Karpas-422 (cell line): ENCODE results near the gene S100A7A. TPM values are rescaled to one million over a fixed set of nuclear protein-coding genes. Genes with fewer than 3 reads are reported as not detected.

Experiments used
- DNase-seq: peaks from one replicate; pipeline ENCODE4 v3.0.0-alpha.2; 2015
- H2AFZ ChIP-seq: fragments of 200-600 bp; sonication (generic); 2 replicates; pipeline ENCODE4 v1.6.1; 2014; ENCODE audit warnings: antibody characterized with exemption, low read length, mixed read lengths
- H3K27ac ChIP-seq: fragments of 200-600 bp; sonication (generic); 2 replicates; pipeline ENCODE4 v1.5.1; 2014; ENCODE audit warnings: mild to moderate bottlenecking, low read length, moderate library complexity
- H3K27me3 ChIP-seq: fragments of 200-600 bp; sonication (generic); 2 replicates; pipeline ENCODE4 v1.6.1; 2014; ENCODE audit warnings: low read length, mixed read lengths
- H3K36me3 ChIP-seq: fragments of 200-600 bp; sonication (generic); 2 replicates; pipeline ENCODE4 v1.6.1; 2014; ENCODE audit warnings: low read length, mixed read lengths; ENCODE audit not compliant: insufficient read depth
- H3K4me1 ChIP-seq: fragments of 200-600 bp; sonication (generic); 2 replicates; pipeline ENCODE4 v1.6.1; 2014; ENCODE audit warnings: mild to moderate bottlenecking, low read length, mixed read lengths
- H3K4me2 ChIP-seq: fragments of 200-600 bp; sonication (generic); 2 replicates; pipeline ENCODE4 v1.6.1; 2014; ENCODE audit warnings: low read length, low read depth, mild to moderate bottlenecking; ENCODE audit not compliant: poor library complexity, severe bottlenecking
- H3K4me3 ChIP-seq: fragments of 200-600 bp; sonication (generic); 2 replicates; pipeline ENCODE4 v1.5.1; 2014; ENCODE audit warnings: mild to moderate bottlenecking, antibody characterized with exemption, low read length, mixed read lengths
- H3K79me2 ChIP-seq: fragments of 200-600 bp; sonication (generic); 2 replicates; pipeline ENCODE4 v1.6.1; 2014; ENCODE audit warnings: mild to moderate bottlenecking, low read length, mixed read lengths
- H3K9ac ChIP-seq: fragments of 200-600 bp; sonication (generic); 2 replicates; pipeline ENCODE4 v1.6.0; 2014; ENCODE audit warnings: low read length
- H3K9me2 ChIP-seq: fragments of 200-600 bp; sonication (generic), shearing (Covaris generic); replicated peaks from 2 replicates; pipeline ENCODE4 v1.6.0; 2014; ENCODE audit warnings: mild to moderate bottlenecking, low read length, moderate library complexity; ENCODE audit not compliant: insufficient read depth
- H3K9me3 ChIP-seq: fragments of 300-700, 200-600 bp; sonication (generic); 2 replicates; pipeline ENCODE4 v1.6.1; 2014; ENCODE audit warnings: low read length, mixed read lengths
- H4K20me1 ChIP-seq: fragments of 200-600 bp; sonication (generic); 2 replicates; pipeline ENCODE4 v1.6.1; 2014; ENCODE audit warnings: mild to moderate bottlenecking, antibody characterized with exemption, low read length, low read depth; ENCODE audit not compliant: insufficient read depth
- total RNA-seq: library from RNA; depleted of rRNA; stranded (reverse); fragments of >200 nt; shearing (Covaris generic); gene quantifications from 2 replicates; pipeline ENCODE4 v1.2.3, GENCODE V29; 2014; ENCODE audit warnings: low replicate concordance

Gene S100A7A
- total RNA-seq, 1 experiment from 2014 or later, result not detected

- Histone ChIP-seq H2AFZ (no peak overlapping the region), H3K9ac (no peak overlapping the region), H3K9me2 (no peaks in the 10 kb centered on the region), H3K4me1 (no peaks in the 10 kb centered on the region), H3K36me3 (no peaks in the 10 kb centered on the region), H3K79me2 (no peaks in the 10 kb centered on the region), H3K9me3 (no peaks in the 10 kb centered on the region), H3K4me3 (no peak overlapping the region), H3K4me2 (no peak overlapping the region), H3K27me3 (no peaks in the 10 kb centered on the region), H4K20me1 (no peaks in the 10 kb centered on the region), H3K27ac (no peak overlapping the region)
- DNase-seq, result no peak
Observed at GRCh38 chr1:153397051-153397923, 19.0 kb upstream of the S100A7A start.

GRCh38 chr1:153397924-153398651, 18.2 kb upstream of the S100A7A start:
- Histone ChIP-seq H3K27ac (no peak overlapping the region), H3K4me3 (no peak overlapping the region), H3K9me2 (no peaks in the 10 kb centered on the region), H2AFZ (no peak overlapping the region), H3K4me2 (no peak overlapping the region), H3K36me3 (no peaks in the 10 kb centered on the region), H3K4me1 (no peaks in the 10 kb centered on the region), H3K27me3 (no peaks in the 10 kb centered on the region), H3K9ac (no peak overlapping the region), H4K20me1 (no peaks in the 10 kb centered on the region), H3K9me3 (no peaks in the 10 kb centered on the region), H3K79me2 (no peaks in the 10 kb centered on the region)
- no peak for DNase-seq

GRCh38 chr1:153399401-153400055, 16.8 kb upstream of the S100A7A start:
- no peaks in the 10 kb centered on the region for H3K4me1 ChIP-seq
- no peak overlapping the region for H3K4me3 ChIP-seq
- H3K9me2 ChIP-seq, result no peaks in the 10 kb centered on the region
- no peaks in the 10 kb centered on the region for H3K79me2 ChIP-seq
- no peaks in the 10 kb centered on the region for H3K9me3 ChIP-seq
- H3K27me3 ChIP-seq, result no peaks in the 10 kb centered on the region
- no peak overlapping the region for H3K9ac ChIP-seq
- no peak overlapping the region for H3K27ac ChIP-seq
- no peak overlapping the region for H3K4me2 ChIP-seq
- H2AFZ ChIP-seq, result no peak overlapping the region
- H3K36me3 ChIP-seq, result no peaks in the 10 kb centered on the region
- no peak for DNase-seq
- no peaks in the 10 kb centered on the region for H4K20me1 ChIP-seq

DNA sequence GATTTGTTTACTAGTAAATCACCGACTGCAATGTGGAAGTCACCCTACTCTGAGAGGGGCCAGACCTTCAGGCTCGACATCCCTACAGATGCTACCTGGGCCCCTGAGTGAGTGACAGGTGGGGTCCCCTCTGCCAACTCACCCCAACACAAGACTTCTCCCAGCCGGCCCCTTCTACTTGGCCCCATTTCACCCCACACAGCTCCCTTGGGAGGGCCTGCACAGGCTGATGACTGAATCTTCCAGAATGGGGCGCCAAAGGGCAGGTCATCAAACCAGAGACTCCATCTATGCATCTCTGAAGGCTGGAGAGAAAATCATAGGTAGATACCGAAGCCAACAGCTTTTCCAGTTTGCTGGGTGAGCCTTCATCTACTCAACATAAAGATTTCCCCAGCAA, 16.1 kb upstream of the S100A7A start:
- H3K4me3 ChIP-seq, result no peak overlapping the region
- no peak overlapping the region for H3K4me2 ChIP-seq
- no peaks in the 10 kb centered on the region for H3K4me1 ChIP-seq
- H3K36me3 ChIP-seq, result no peaks in the 10 kb centered on the region
- no peaks in the 10 kb centered on the region for H4K20me1 ChIP-seq
- H3K27me3 ChIP-seq, result no peaks in the 10 kb centered on the region
- H3K79me2 ChIP-seq, result no peaks in the 10 kb centered on the region
- no peaks in the 10 kb centered on the region for H3K9me2 ChIP-seq
- DNase-seq, result no peak
- H3K9me3 ChIP-seq, result no peaks in the 10 kb centered on the region
- H2AFZ ChIP-seq, result no peak overlapping the region
- no peak overlapping the region for H3K27ac ChIP-seq
- H3K9ac ChIP-seq, result no peak overlapping the region

DNA sequence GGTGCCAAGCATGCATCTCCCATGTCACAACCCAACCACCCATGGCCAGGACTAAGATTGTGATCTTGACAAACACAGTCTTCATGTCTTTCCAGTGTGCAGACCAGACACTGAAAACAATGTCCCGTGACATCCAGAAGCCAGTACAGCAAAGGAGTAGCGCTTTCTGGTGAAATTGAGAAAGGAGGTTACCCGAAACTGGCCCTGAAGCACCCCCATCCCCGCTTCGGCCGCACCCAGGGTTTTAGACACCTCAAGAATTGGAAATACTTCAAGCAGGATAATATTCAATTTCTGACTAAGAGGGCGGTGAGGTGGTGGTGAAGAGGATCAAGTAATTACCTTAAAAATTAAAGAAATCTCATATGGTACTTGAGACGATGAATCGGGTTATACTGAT, 14.9 kb upstream of the S100A7A start:
- Histone ChIP-seq H3K27me3 (no peaks in the 10 kb centered on the region), H3K9ac (no peak overlapping the region), H3K79me2 (no peaks in the 10 kb centered on the region), H3K27ac (no peak overlapping the region), H2AFZ (no peak overlapping the region), H3K4me3 (no peak overlapping the region), H4K20me1 (no peaks in the 10 kb centered on the region), H3K9me3 (no peaks in the 10 kb centered on the region), H3K4me2 (no peak overlapping the region), H3K36me3 (no peaks in the 10 kb centered on the region), H3K4me1 (no peaks in the 10 kb centered on the region), H3K9me2 (no peaks in the 10 kb centered on the region)
- no peak for DNase-seq

DNA sequence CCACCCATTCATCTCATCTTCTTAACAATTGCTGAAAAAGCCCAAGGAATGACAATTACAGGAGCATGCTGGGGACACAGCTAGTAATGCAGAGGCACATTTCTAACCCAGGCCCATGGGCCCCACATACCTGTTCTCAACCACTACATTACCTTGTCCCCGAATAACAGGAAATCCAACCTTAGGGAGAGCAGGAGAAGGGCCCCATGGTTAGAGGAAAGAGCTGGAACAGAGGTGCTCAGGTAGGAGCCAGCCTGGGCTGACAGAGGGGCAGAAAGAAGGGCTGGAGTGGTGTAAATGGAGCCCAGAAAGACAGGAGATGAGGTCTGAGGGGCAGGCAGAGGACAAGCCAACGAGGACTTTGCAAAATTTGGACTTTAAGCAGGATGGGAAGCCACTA, 14.1 kb upstream of the S100A7A start:
- H3K27ac ChIP-seq, result no peak overlapping the region
- H3K9me3 ChIP-seq, result no peaks in the 10 kb centered on the region
- no peak overlapping the region for H3K4me3 ChIP-seq
- H3K4me1 ChIP-seq, result no peaks in the 10 kb centered on the region
- no peaks in the 10 kb centered on the region for H3K79me2 ChIP-seq
- no peaks in the 10 kb centered on the region for H3K27me3 ChIP-seq
- DNase-seq, result no peak
- H3K36me3 ChIP-seq, result no peaks in the 10 kb centered on the region
- H3K4me2 ChIP-seq, result no peak overlapping the region
- H3K9me2 ChIP-seq, result no peaks in the 10 kb centered on the region
- no peak overlapping the region for H3K9ac ChIP-seq
- no peak overlapping the region for H2AFZ ChIP-seq
- H4K20me1 ChIP-seq, result no peaks in the 10 kb centered on the region

DNA sequence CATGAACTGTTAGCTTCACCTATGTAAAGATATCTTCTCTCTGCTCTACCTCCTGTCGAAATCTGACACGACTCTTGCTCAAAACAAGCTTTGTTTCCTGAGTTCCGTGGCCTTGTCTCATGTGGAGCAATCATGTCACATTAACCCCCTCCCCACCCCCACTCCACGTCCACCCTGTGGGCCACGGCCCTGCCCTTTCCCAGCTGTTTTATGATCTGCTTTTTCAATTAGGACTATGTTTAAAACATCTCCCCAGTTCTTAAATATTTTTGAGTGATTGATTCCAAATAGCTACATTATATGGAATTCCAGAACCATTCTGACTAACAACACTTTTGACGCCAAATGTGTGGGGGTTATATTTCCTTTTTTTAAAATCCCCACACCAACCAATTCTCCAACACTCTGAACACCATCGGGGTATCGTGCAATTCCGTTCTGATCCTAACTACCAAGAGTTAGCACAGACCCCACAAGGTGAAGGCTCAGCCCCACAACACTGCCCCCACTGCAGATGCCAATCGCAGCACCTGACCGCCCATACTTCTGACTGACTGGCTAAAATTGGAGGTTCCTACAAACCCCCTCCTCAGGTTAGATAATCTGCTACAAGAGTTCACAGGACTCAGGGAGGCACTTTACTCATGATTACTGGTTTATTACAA, 12.8 kb upstream of the S100A7A start:
- Histone ChIP-seq H3K9me3 (no peaks in the 10 kb centered on the region), H3K9ac (no peak overlapping the region), H2AFZ (no peak overlapping the region), H3K9me2 (no peaks in the 10 kb centered on the region), H3K4me1 (no peaks in the 10 kb centered on the region), H3K4me2 (no peak overlapping the region), H3K27me3 (no peaks in the 10 kb centered on the region), H3K79me2 (no peaks in the 10 kb centered on the region), H3K36me3 (no peaks in the 10 kb centered on the region), H4K20me1 (no peaks in the 10 kb centered on the region), H3K4me3 (no peak overlapping the region), H3K27ac (no peak overlapping the region)
- no peak for DNase-seq
